GM15510 (cell line): Measurements from ENCODE around the gene IGF1.

Experiments used
- POLR2A ChIP-seq: IDR thresholded peaks from 3 replicates; pipeline ENCODE4 v1.6.1; 2011; ENCODE audit warnings: borderline replicate concordance; ENCODE audit not compliant: insufficient read length; ENCODE audit errors: extremely low read depth

IGF1 gene

GRCh38 chr12:102480406-102480805 lies at the start of gene IGF1:
TSS of gene IGF1 (minus strand) at chr12:102480563. CDS start at chr12:102480381, 182 bp downstream.
- TF ChIP-seq POLR2A = no peak

GRCh38 chr12:102528111-102528510 lies 47.7 kb upstream of the IGF1 start:
- TF ChIP-seq POLR2A = no peak

DNA sequence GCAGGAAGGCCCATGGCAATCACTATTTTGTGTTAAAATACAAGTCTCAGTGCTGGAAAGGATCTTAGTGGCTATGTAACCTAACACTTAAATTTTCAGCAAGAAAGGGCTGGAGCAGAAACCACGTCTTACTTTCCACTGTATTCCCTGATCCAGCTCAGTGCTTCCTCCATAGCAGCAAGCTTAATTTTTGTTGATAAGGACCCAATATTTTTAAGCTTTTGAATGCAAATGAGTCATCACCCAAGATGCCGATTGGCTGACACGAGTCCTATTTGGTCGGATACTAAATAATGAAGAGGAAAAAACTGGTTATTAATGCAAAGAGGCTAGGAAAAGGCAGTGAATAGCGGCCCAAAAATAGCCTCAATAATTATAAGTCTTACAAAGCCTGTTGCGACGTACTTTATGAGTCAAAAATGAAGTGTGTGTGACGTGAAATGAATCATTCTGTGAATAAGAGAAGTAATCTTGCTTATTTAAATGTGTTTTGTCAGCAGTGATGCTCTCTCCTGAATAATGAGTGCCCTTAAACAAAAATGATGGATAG lies 46.9 kb upstream of the IGF1 start:
- no peak for TF ChIP-seq POLR2A

DNA sequence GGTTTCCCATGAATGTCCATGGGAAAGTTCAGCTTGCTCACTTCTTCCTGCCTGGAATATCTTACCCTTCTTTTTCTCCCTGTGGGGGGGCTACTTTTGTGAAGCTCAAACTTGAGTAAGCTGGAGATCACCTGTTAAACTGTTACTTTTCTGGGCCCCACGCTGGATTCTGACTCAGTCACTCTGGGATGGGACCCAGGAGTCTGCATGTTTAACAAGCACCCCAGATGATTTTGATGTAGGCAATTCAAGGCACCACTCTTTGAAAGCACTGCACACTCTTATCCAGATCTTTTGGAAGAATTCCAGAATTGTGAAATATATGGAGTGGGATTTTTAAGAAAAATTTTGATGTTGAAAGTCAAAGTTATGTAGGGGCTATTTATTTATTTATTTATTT lies 46.3 kb upstream of the IGF1 start:
- no peak for TF ChIP-seq POLR2A

- TF ChIP-seq POLR2A = no peak
Observed at GRCh38 chr12:102522768-102523167, 42.4 kb upstream of the IGF1 start.

- no peak for TF ChIP-seq POLR2A
Observed at GRCh38 chr12:102521662-102522277, 41.4 kb upstream of the IGF1 start.

GRCh38 chr12:102518871-102519270 lies 38.5 kb upstream of the IGF1 start:
- no peak for TF ChIP-seq POLR2A

- no peak for TF ChIP-seq POLR2A
Observed at GRCh38 chr12:102514696-102515095, 34.3 kb upstream of the IGF1 start.

DNA sequence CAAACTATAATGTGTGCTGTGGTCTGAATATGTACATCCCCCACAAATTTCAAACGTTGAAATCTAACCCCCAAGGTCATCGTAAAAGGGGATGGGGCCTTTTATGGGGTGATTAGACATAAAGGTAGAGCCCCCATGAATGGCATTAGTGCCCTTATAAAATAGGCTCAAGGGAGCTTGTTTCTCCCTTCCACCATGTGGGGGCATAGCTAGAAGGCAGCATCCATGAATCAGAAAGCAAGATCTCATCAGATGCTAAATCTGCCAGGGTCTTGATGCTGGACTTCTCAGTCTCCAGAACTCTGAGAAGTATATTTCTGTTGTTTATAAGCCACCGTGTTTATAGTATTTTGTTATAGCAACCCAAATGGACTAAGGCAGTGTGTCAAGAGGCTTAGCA lies 33.4 kb upstream of the IGF1 start:
- TF ChIP-seq POLR2A = no peak

GRCh38 chr12:102513272-102513671 lies 32.9 kb upstream of the IGF1 start:
- no peak for TF ChIP-seq POLR2A

DNA sequence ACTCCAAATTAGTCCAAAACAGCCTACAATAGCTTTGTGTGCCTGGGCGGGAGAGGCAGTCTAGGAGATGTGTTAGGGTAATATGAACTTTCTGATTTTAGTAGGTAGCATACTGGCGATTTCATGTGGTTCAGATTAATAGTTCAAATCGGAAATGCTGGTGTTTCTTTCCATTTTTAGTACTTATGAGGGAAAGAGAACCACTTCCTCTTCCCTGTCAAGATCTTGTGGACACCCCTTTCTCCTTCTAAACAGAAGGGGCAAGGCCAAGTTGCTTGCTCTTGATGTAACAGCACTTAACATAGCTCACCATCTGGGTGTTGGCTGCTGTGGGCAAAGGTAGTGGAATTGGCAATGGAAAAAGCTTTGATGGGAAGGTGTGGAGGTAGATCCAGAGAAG lies 32.2 kb upstream of the IGF1 start:
- no peak for TF ChIP-seq POLR2A

DNA sequence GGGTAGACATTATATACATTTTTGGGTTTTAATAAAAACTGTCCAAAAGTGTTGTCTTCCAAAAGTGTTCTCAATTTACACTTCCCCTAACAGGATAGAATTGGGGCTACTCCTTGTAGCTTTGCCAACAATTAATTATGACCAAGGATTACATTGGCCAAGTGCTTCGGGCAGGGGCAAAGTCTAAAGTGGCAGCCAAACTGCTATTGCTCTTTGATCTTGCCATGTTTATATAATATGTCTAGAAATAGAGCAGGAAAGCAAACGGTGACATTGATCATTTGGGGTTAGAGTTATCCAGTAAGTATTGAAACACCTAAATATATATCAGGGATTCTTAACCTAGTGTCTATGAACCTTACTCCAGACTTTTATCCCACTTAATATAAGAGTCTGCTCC lies 31.2 kb upstream of the IGF1 start:
- TF ChIP-seq POLR2A = no peak

GRCh38 chr12:102510463-102510862 lies 30.1 kb upstream of the IGF1 start:
- TF ChIP-seq POLR2A = no peak

GRCh38 chr12:102510031-102510430 lies 29.7 kb upstream of the IGF1 start:
- TF ChIP-seq POLR2A = no peak

- TF ChIP-seq POLR2A = no peak
Observed at GRCh38 chr12:102509123-102509626, 28.8 kb upstream of the IGF1 start.

- TF ChIP-seq POLR2A = no peak
Observed at GRCh38 chr12:102508052-102508451, 27.7 kb upstream of the IGF1 start.
